ENCODE results near the gene CFAP210. TPM values are rescaled to one million over a fixed set of nuclear protein-coding genes. Genes with fewer than 3 reads are reported as not detected.

CFAP210 gene
- total and polyA plus RNA-seq, 10 of the 15 experiments (the other 5 are each of a cell fraction or from before 2014, with no cell fraction given) = not detected

- Histone ChIP-seq H3K4me3 (no peak overlapping the region), H3K9me3 (replicated peaks; ENCODE audit: control insufficient read depth, insufficient read depth, low read length) (no peaks in the 10 kb centered on the region), H3K4me2 (ENCODE audit: control insufficient read depth, insufficient read depth) (no peak overlapping the region), H3K36me3 (ENCODE audit: control insufficient read depth in 2 of 2, insufficient read depth in 2 of 2, low read length in 1 of 2) (no peaks in the 10 kb centered on the region), H3K79me2 (ENCODE audit: control insufficient read depth, insufficient read depth, low read length) (no peaks in the 10 kb centered on the region), H2AFZ (ENCODE audit: control insufficient read depth, low read depth, low read length) (no peak overlapping the region), H4K20me1 (ENCODE audit: control insufficient read depth, insufficient read depth) (no peaks in the 10 kb centered on the region), H3K27ac (ENCODE audit: control insufficient read depth, insufficient read depth) (no peak overlapping the region), H3K27me3 (replicated peaks in 1 of 2; ENCODE audit: control insufficient read depth in 2 of 2, insufficient read depth in 2 of 2, low read length in 1 of 2) (no peaks in the 10 kb centered on the region), H3K4me1 (ENCODE audit: control insufficient read depth, insufficient read depth, low read length) (no peaks in the 10 kb centered on the region), H3K9ac (ENCODE audit: control insufficient read depth, insufficient read depth, low read length) (no peak overlapping the region)
- whole genome bisulfite sequencing (ENCODE audit: insufficient coverage, insufficient replicate concordance, low lambda C conversion rate, missing lambda C conversion rate) = 57% methylated on average over 3 of the region's 3 CpGs
- no peak for DNase-seq (ENCODE audit: low read depth, low spot score)
- ChIA-PET SMC1A (ENCODE audit: uncharacterized antibody, unreplicated experiment) (interaction anchor here (0.9 kb wide), 2 partner anchors 9 kb away, joined by 3 read pairs; no protein-coding TSS in a partner anchor), CTCF (interaction anchor here (1.0 to 1.1 kb wide), 2 partner anchors 8 to 12 kb away, joined by 3 read pairs; no protein-coding TSS in a partner anchor), RAD21 (ENCODE audit: unreplicated experiment) (interaction anchor here (0.6 kb wide), 2 partner anchors 86 to 268 kb away, joined by 3 read pairs; no protein-coding TSS in a partner anchor), POLR2A (interaction anchor here (1.3 kb wide), 1 partner anchor 8 kb away, joined by 3 read pairs; no protein-coding TSS in a partner anchor)
- FAIRE-seq = no peak
- intact Hi-C loops (cut with micrococcal nuclease; ENCODE audit: unreplicated experiment) = no loop called here
- no peak for ATAC-seq
- in situ Hi-C loops (cut with MboI) = no loop called here
- no TSS peak for BruUV-seq (replicated peaks)
- TF ChIP-seq ZBTB33 (IDR thresholded peaks at IDR 0.05) = no peak
- TF ChIP-seq HDAC2 (IDR thresholded peaks at IDR 0.05) = no peak
- no peak for TF ChIP-seq SIN3A (IDR thresholded peaks at IDR 0.05; ENCODE audit: low read depth, low read length)
Measured at GRCh38 chr2:169684135-169684565, 10.1 kb downstream of the CFAP210 start.

GRCh38 chr2:169683425-169684134, 10.6 kb downstream of the CFAP210 start:
- in situ Hi-C loops (cut with MboI) = no loop called here
- H4K20me1 ChIP-seq (ENCODE audit: control insufficient read depth, insufficient read depth) = no peaks in the 10 kb centered on the region
- H3K9me3 ChIP-seq (replicated peaks; ENCODE audit: control insufficient read depth, insufficient read depth, low read length) = no peaks in the 10 kb centered on the region
- no peak overlapping the region for H3K4me2 ChIP-seq (ENCODE audit: control insufficient read depth, insufficient read depth)
- WGBS (ENCODE audit: insufficient coverage, insufficient replicate concordance, low lambda C conversion rate, missing lambda C conversion rate) = 56% methylated on average over 3 of the region's 3 CpGs
- RAD21 ChIA-PET (ENCODE audit: unreplicated experiment) = interaction anchor here (0.6 kb wide), 2 partner anchors 87 to 268 kb away, joined by 3 read pairs; no protein-coding TSS in a partner anchor
- SMC1A ChIA-PET (ENCODE audit: uncharacterized antibody, unreplicated experiment) = interaction anchor here (0.9 kb wide), 1 partner anchor 9 kb away, joined by 3 read pairs; no protein-coding TSS in a partner anchor
- no peak for FAIRE-seq
- DNase-seq (ENCODE audit: low read depth, low spot score) = no peak
- H3K4me1 ChIP-seq (ENCODE audit: control insufficient read depth, insufficient read depth, low read length) = no peaks in the 10 kb centered on the region
- no peak overlapping the region for H3K9ac ChIP-seq (ENCODE audit: control insufficient read depth, insufficient read depth, low read length)
- CTCF ChIA-PET = interaction anchor here (1.0 to 1.1 kb wide), 2 partner anchors 9 to 12 kb away, joined by 3 read pairs; no protein-coding TSS in a partner anchor
- H3K27me3 ChIP-seq (replicated peaks in 1 of 2; ENCODE audit: control insufficient read depth in 2 of 2, insufficient read depth in 2 of 2, low read length in 1 of 2) = no peaks in the 10 kb centered on the region
- POLR2A ChIA-PET = interaction anchor here (0.5 to 1.3 kb wide), 2 partner anchors 9 to 75 kb away, joined by 3 to 5 read pairs; no protein-coding TSS in a partner anchor
- H3K27ac ChIP-seq (ENCODE audit: control insufficient read depth, insufficient read depth) = no peak overlapping the region
- H3K36me3 ChIP-seq (ENCODE audit: control insufficient read depth in 2 of 2, insufficient read depth in 2 of 2, low read length in 1 of 2) = no peaks in the 10 kb centered on the region
- BruUV-seq (replicated peaks) = no TSS peak
- H2AFZ ChIP-seq (ENCODE audit: control insufficient read depth, low read depth, low read length) = no peak overlapping the region
- intact Hi-C loops (cut with micrococcal nuclease; ENCODE audit: unreplicated experiment) = no loop called here
- H3K79me2 ChIP-seq (ENCODE audit: control insufficient read depth, insufficient read depth, low read length) = no peaks in the 10 kb centered on the region
- ATAC-seq = no peak; the same call in 2 of the 3 replicates
- no peak overlapping the region for H3K4me3 ChIP-seq
- TF ChIP-seq RFX5 (IDR thresholded peaks at IDR 0.05; ENCODE audit: low read depth, low read length) = no peak
- TF ChIP-seq ASH2L (IDR thresholded peaks at IDR 0.05; ENCODE audit: borderline replicate concordance, low read depth) = no peak
- no peak for TF ChIP-seq ZNF592 (IDR thresholded peaks at IDR 0.05)
- TF ChIP-seq ZBED1 (IDR thresholded peaks at IDR 0.05; ENCODE audit: borderline replicate concordance) = no peak
- no peak for TF ChIP-seq HDAC6 (IDR thresholded peaks at IDR 0.05; ENCODE audit: unreplicated experiment)
- TF ChIP-seq RB1 (IDR thresholded peaks at IDR 0.05; ENCODE audit: borderline replicate concordance) = no peak
- no peak for TF ChIP-seq ZNF207 (IDR thresholded peaks at IDR 0.05; ENCODE audit: borderline replicate concordance)

Measured in GM12878 (cell line).